Astrocyte of the cerebellum (primary cell): Measurements from ENCODE around the gene MYO3B.
A peak's percentile ranks its signal among the peaks of the same experiment; 100 is the strongest.

Experiments
- DNase-seq: peaks from one replicate; pipeline ENCODE4 v3.0.0-alpha.2; 2011; ENCODE audit warnings: low read depth
- H3K4me3 ChIP-seq: 2 replicates; pipeline ENCODE4 v1.5.1; 2011; ENCODE audit warnings: mild to moderate bottlenecking, low read depth, low read length, moderate library complexity
- in situ Hi-C: cut with HindIII; loops from 2 replicates; pipeline ENCODE4 v1.10.0; 2017; ENCODE audit warnings: low sequenced_read_pairs
- TF ChIP-seq, protein P1 (sequence below): IDR thresholded peaks from 2 replicates; pipeline ENCODE4 v1.5.1; 2012; ENCODE audit warnings: low read length, low read depth, moderate library complexity, mild to moderate bottlenecking; ENCODE audit errors: missing control alignments

Gene MYO3B

DNA sequence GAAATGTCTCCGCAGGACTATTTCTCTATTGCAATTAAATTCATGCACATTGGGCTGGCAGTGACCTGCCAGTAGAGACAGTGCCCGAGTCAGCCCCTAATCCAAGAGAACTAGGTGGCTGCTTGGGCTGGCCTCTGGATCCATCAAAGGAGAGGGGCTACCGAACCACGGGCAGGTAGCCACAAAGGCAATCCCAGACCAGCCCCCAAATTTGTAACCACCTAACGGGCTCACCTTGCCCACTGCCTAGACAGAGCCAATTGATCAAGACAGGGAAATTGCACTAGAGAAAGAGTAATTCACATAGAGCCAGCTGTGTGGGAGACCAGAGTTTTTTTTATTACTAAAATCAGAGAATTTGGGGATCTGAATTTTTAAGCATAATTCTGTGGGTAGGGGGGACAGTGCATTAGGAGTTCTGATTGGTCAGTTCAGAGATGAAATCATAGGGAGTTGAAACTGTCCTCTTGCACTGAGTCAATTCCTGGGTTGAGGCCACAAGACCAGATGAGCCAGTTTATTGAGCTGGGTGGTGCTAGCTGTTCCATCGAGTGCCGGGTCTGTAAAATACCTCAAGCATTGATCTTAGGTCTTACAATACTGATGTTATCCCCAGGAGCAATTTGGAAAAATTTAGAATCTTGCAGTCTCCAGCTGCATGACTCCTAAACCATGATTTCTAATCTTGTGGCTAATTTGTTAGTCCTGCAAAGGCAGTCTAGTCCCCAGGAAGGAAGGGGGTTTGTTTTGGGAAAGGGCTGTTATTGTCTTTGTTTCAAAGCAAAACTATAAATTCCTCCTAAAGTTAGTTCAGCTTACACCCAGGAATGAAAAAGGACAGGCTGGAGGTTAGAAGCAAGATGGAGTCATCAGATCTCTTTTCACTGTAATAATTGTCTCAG, 276.8 kb downstream of the MYO3B start:
- in situ Hi-C loops, result loop anchor here (5.0 kb wide), 1 partner anchor 33 kb away; no protein-coding TSS in a partner anchor
- TF ChIP-seq, protein P1, sequence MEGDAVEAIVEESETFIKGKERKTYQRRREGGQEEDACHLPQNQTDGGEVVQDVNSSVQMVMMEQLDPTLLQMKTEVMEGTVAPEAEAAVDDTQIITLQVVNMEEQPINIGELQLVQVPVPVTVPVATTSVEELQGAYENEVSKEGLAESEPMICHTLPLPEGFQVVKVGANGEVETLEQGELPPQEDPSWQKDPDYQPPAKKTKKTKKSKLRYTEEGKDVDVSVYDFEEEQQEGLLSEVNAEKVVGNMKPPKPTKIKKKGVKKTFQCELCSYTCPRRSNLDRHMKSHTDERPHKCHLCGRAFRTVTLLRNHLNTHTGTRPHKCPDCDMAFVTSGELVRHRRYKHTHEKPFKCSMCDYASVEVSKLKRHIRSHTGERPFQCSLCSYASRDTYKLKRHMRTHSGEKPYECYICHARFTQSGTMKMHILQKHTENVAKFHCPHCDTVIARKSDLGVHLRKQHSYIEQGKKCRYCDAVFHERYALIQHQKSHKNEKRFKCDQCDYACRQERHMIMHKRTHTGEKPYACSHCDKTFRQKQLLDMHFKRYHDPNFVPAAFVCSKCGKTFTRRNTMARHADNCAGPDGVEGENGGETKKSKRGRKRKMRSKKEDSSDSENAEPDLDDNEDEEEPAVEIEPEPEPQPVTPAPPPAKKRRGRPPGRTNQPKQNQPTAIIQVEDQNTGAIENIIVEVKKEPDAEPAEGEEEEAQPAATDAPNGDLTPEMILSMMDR, result no peak
- H3K4me3 ChIP-seq, result no peak overlapping the region
- no peak for DNase-seq

DNA sequence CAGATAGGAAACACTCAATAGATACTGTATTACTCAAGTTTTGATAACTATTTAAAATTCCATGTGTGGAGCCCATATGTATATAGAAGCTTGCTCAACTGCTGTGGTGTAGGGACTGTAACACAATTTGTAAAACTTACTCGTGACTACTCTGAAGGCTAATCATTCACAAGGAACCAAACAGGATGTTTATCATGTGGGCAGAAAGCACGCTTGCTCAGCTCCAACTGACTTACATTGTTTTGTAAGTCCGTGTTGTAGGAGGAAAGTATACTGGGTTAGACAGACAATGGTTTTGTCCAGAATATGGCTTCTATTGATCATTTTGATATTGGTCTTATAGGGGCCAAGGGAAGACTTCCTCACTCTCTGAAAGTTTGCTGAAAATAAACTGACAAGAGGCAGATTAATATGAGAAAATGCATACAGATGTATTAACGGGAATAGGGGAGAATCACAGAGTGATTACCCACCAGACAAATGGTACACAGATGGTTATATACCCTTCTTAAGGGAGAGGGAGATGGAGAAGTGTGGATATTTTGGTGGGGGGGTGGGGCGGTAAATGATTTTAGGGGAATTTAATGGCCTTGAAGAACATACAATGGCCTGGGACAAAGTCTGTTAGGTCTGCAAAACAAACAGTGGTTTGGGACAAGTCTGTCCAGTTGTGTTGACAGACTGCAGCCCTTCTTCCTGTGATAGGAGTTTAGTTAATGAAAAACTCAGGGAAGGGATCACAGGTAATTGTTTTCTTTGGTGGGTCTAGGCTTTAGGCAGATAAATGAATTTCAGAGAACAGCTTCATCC, 277.9 kb downstream of the MYO3B start:
- TF ChIP-seq, protein P1, result no peak
- in situ Hi-C loops, result no loop called here
- DNase-seq, result no peak
- no peak overlapping the region for H3K4me3 ChIP-seq

DNA sequence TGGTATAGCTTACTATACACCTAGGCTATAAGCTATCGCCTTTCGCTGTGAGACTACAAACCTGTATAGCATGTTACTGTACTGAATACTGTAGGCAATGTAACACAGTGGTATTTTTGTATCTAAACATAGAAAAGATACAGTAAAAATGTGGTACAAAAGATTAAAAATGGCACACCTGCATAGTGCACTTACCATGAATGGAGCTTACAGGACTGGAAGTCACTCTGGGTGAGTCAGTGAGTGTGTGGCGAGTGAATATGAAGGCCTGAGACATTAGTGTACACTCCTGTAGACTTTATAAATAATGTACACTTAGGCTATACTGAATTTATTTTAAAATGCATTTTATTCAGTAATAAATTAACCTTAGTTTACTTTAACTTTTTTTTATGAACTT, 279.0 kb downstream of the MYO3B start:
- no peak overlapping the region for H3K4me3 ChIP-seq
- TF ChIP-seq, protein P1, result no peak
- in situ Hi-C loops, result no loop called here

DNA sequence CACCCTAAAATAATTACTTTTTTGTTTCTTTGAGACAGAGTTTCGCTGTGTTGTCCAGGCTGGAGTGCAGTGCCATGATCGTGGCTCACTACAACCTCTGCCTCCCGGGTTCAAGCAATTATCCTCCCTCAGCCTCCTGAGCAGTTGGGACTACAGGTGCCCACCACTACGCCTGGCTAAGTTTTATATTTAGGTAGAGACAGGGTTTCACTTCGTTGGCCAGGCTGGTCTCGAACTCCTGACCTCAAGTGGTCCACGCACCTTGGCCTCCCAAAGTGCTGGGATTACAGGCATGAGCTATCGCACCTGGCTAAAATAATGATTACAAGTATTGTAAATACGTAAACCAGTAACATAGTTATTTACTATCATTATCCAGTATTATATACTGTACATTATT, 279.8 kb downstream of the MYO3B start:
- TF ChIP-seq, protein P1, result no peak
- DNase-seq, result no peak
- in situ Hi-C loops, result no loop called here
- no peak overlapping the region for H3K4me3 ChIP-seq

More for the DNA sequence above, 279.0 kb downstream of the MYO3B start:
- no peak for DNase-seq

DNA sequence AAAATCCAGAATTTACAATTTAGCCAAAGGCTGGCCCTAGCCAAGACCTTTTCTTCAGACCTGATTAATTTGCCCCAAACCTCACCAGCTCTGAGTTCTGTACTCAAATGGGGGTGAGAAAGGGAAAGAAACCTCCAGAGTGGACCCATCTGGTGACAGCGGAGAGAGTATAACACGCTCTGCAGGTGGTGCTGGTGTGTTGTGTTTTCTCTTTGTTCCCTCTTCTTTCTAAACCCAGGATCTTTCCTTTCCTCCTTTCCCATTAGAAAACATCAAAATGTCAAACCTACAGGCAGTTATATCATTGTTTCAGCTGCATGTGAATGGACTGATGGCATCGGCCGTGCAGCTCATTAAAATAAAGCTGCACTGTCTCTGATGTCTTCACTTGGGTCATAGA, 283.9 kb downstream of the MYO3B start:
- in situ Hi-C loops, result no loop called here
- H3K4me3 ChIP-seq, result no peak overlapping the region
- TF ChIP-seq, protein P1, result peak; percentile 21
- DNase-seq, result no peak

DNA sequence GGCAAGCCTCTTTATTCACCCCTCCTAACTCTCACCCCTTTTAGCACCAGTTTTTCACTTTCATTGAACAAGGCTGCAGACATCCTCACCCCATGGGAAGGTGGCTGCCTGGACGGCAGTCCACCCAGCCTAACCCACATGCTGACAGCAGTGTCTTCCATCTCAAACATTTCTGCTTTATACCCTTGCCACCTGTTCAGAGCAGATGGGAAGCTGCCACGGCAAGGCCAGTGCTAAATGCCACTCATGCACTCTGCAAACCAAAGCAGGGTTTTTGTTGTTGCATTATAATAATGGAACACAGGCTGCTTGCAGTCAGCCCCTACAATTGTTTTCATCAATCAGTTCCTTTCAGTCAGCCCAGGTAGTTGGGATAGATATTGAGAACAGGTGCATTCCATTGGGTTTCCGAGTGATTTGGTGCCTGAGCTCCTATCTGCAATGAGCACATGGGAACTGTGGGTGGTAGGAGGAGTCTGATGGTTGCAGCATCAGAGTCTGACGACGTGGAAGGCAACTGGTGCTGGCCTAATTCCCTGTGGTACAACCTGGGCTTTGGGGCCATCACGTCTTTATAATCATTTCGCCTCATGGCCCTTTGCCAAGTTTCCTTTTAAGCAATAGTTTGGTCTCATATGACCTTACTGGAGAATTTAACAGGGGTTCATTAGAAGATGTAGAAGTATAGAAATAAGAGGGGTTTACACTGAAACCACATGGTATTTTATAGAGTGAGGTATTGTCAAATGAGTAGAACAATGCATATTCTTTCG, 284.7 kb downstream of the MYO3B start:
- no peak overlapping the region for H3K4me3 ChIP-seq
- in situ Hi-C loops, result no loop called here
- TF ChIP-seq, protein P1, result no peak
- no peak for DNase-seq
